Measurements from ENCODE around the gene MICU1. TPM values are rescaled to one million over a fixed set of nuclear protein-coding genes. Genes with fewer than 3 reads are reported as not detected.

The MICU1 gene
- total RNA-seq, 1 experiment from 2014 or later: 36.0 TPM

DNA sequence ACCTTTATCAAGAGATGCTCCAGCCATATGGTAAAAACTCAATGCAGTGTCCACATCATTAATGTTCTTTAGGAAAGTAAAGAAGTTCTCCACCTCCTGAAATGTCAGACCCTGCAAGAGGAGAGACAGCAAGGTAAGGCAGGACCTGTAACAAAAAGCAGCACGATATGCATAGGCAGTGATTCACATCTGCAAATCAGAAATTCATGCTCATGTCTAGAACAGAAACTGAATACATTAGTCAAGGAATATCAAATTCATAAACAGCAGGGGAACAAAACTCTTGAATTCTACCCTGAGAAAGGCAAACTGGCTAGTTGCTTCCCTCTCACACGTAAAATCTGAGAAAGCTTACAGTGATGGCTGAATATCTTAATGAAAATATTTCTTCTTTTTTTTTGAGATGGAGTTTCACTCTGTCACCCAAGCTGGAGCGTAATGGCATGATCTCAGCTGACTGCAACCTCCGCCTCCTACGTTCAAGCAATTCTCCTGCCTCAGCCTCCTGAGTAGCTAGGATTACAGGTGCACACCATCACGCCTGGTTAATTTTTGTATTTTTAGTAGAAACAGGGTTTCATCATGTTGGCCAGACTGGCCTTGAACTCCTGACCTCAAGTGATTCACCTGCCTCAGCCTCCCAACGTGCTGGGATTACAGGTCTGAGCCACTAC, 217.8 kb downstream of the MICU1 start (continued):
- TF ChIP-seq TCF7 (CRISPR knock-in tag; IDR thresholded peaks at IDR 0.05; ENCODE audit: low read depth) (no peak), ZBTB43 (CRISPR knock-in tag; IDR thresholded peaks at IDR 0.05) (no peak), ZNF263 (CRISPR knock-in tag; IDR thresholded peaks at IDR 0.05; ENCODE audit: low read depth) (no peak), ZNF138 (CRISPR knock-in tag; conservative IDR thresholded peaks at IDR 0.05) (no peak)
- TF ChIP-seq, protein P1, sequence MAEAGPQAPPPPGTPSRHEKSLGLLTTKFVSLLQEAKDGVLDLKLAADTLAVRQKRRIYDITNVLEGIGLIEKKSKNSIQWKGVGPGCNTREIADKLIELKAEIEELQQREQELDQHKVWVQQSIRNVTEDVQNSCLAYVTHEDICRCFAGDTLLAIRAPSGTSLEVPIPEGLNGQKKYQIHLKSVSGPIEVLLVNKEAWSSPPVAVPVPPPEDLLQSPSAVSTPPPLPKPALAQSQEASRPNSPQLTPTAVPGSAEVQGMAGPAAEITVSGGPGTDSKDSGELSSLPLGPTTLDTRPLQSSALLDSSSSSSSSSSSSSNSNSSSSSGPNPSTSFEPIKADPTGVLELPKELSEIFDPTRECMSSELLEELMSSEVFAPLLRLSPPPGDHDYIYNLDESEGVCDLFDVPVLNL (CRISPR knock-in tag; IDR thresholded peaks at IDR 0.05; ENCODE audit: borderline replicate concordance, low read depth): no peak

DNA sequence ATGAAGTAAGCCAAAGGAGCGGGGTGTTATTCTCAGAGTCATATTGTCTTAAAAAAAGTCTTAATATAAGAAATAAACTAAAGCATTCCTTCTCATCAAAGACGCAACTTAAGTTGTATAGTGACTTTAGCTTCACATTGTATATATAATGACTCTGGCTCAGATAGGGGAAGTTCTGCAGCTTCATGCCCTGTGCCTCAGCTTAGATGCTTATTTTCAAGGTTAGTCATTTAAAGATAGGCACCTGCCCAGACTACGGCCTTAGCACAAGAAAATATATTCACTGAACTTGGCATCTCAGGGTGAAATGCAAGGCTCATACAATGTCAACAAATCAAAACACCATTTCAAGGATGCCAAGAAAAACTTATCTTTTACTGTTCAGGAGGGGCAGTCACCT, 218.4 kb downstream of the MICU1 start:
- ATAC-seq: no peak
- TF ChIP-seq IRF2 (CRISPR knock-in tag; IDR thresholded peaks at IDR 0.05; ENCODE audit: borderline replicate concordance, low read depth) (no peak), EMX1 (CRISPR knock-in tag; IDR thresholded peaks at IDR 0.05) (no peak), PRDM15 (CRISPR knock-in tag; IDR thresholded peaks at IDR 0.05) (no peak), ATF3 (CRISPR knock-in tag; conservative IDR thresholded peaks at IDR 0.05) (no peak), ZNF219 (CRISPR knock-in tag; IDR thresholded peaks at IDR 0.05; ENCODE audit: borderline replicate concordance) (no peak), TCF7 (CRISPR knock-in tag; IDR thresholded peaks at IDR 0.05; ENCODE audit: low read depth) (no peak), SMAD4 (CRISPR knock-in tag; IDR thresholded peaks at IDR 0.05) (no peak), FOXJ3 (CRISPR knock-in tag; IDR thresholded peaks at IDR 0.05; ENCODE audit: borderline replicate concordance) (no peak), USF2 (CRISPR knock-in tag; IDR thresholded peaks at IDR 0.05) (no peak), ZNF396 (CRISPR knock-in tag; IDR thresholded peaks at IDR 0.05; ENCODE audit: borderline replicate concordance) (no peak), NR1H2 (CRISPR knock-in tag; IDR thresholded peaks at IDR 0.05) (no peak), HMGA2 (CRISPR knock-in tag; IDR thresholded peaks at IDR 0.05) (no peak), ZNF317 (CRISPR knock-in tag; IDR thresholded peaks at IDR 0.05; ENCODE audit: borderline replicate concordance, low read depth) (no peak), TEAD4 (CRISPR knock-in tag; IDR thresholded peaks at IDR 0.05) (no peak), ATF1 (CRISPR knock-in tag; IDR thresholded peaks at IDR 0.05) (no peak)
- TF ChIP-seq, protein P2, sequence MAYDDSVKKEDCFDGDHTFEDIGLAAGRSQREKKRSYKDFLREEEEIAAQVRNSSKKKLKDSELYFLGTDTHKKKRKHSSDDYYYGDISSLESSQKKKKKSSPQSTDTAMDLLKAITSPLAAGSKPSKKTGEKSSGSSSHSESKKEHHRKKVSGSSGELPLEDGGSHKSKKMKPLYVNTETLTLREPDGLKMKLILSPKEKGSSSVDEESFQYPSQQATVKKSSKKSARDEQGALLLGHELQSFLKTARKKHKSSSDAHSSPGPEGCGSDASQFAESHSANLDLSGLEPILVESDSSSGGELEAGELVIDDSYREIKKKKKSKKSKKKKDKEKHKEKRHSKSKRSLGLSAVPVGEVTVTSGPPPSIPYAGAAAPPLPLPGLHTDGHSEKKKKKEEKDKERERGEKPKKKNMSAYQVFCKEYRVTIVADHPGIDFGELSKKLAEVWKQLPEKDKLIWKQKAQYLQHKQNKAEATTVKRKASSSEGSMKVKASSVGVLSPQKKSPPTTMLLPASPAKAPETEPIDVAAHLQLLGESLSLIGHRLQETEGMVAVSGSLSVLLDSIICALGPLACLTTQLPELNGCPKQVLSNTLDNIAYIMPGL (CRISPR knock-in tag; IDR thresholded peaks at IDR 0.05): no peak
- TF ChIP-seq, protein P3, sequence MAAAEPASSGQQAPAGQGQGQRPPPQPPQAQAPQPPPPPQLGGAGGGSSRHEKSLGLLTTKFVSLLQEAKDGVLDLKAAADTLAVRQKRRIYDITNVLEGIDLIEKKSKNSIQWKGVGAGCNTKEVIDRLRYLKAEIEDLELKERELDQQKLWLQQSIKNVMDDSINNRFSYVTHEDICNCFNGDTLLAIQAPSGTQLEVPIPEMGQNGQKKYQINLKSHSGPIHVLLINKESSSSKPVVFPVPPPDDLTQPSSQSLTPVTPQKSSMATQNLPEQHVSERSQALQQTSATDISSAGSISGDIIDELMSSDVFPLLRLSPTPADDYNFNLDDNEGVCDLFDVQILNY (CRISPR knock-in tag; IDR thresholded peaks at IDR 0.05): no peak

More for the DNA sequence above, 218.4 kb downstream of the MICU1 start:
- Mint-ChIP-seq H3K36me3 (peaks cover under 1% of the 10 kb centered on the region; the same call in 1 of the 2 replicates), H3K27me3 (ENCODE audit: low read depth) (no peaks in the 10 kb centered on the region), H3K27ac (no peak overlapping the region), H3K9me3 (no peaks in the 10 kb centered on the region), H3K4me3 (no peak overlapping the region), H3K4me1 (no peaks in the 10 kb centered on the region)
- POLR2A ChIA-PET: no interaction called here
- CTCF ChIA-PET: no interaction called here
- DNase-seq (ENCODE audit: low spot score): no peak
